SK-N-SH (cell line): Measurements from ENCODE around the gene SPRED2.

Source experiments
- CTCF ChIP-seq: fragments of 200-600 bp; sonication (generic); IDR thresholded peaks from 2 replicates; pipeline ENCODE4 v1.6.1; 2017; ENCODE audit warnings: antibody characterized with exemption, mild to moderate bottlenecking, moderate library complexity
- EZH2phosphoT487 ChIP-seq: fragments of 200-600 bp; sonication (generic); IDR thresholded peaks from 2 replicates; pipeline ENCODE4 v1.6.1; 2017; ENCODE audit warnings: low read depth, mixed run types, mild to moderate bottlenecking, antibody characterized with exemption, moderate library complexity, borderline replicate concordance
- REST ChIP-seq: IDR thresholded peaks from 2 replicates; pipeline ENCODE4 v1.6.1; 2012; ENCODE audit warnings: mild to moderate bottlenecking, low read depth, low read length, moderate library complexity
- YY1 ChIP-seq: IDR thresholded peaks from 2 replicates; pipeline ENCODE4 v1.4.0; 2012; ENCODE audit warnings: low read depth, mild to moderate bottlenecking

GRCh38 chr2:65479524-65479923 is 47.1 kb upstream of the SPRED2 start:
- no peak for TF ChIP-seq YY1
- TF ChIP-seq EZH2phosphoT487 = no peak
- no peak for TF ChIP-seq REST
- no peak for TF ChIP-seq CTCF
